Suppressor macrophage (primary cell): ENCODE results near the gene OAF.

Source experiments
- DNase-seq, 4 experiments: peaks; one replicate each; pipeline ENCODE4 v3.0.0-alpha.2; 2020 to 2022

The OAF gene

GRCh38 chr11:120223793-120224192 is 13.0 kb downstream of the OAF start:
- DNase-seq = peak in 1 of 4 experiments; percentile 36

GRCh38 chr11:120224361-120224760 is 13.5 kb downstream of the OAF start:
- peak in 1 of 4 experiments; percentile 20 for DNase-seq

DNA sequence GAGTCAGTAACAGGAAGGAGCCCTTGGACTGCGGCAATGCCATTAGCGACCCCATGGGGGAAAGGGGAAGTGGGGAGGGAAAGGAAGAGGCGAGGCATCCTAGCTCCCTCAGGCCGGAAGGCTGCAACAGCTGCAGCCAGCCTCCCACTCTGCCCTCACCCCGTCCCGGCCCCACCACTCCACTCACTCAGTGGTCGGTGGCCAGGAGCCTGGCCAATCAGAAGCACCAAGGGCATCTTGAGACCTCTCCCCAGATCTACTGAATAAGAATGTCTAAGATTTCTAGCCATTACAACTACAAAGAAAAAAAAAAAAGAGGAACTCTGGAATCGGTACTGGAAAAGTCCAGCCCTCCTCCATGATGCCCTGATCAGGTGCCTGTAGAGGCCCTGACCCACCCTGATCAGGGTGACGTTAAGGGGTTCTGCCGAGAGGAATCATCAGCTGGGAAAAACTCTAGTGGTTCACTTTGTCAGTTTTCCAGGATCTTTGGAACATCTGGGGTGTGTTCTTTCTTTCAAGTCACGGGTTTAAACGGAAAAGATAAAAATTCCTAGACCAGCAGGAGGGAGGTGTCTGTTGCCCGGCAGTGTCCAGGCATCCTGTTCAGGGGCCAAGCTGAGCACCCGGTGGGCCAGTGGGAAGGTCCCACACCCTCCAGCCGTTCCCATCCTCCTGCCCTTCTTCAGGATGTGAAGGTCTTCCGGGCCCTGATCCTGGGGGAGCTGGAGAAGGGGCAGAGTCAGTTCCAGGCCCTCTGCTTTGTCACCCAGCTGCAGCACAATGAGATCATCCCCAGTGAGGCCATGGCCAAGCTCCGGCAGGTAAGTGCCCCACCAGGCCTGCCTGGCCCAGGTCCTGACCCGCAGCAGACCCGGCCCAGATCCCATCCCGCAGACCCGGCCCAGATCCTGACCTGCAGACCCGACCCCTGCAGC is 14.4 kb downstream of the OAF start:
- DNase-seq = peak; percentile 74 to 89 (median 85)

DNA sequence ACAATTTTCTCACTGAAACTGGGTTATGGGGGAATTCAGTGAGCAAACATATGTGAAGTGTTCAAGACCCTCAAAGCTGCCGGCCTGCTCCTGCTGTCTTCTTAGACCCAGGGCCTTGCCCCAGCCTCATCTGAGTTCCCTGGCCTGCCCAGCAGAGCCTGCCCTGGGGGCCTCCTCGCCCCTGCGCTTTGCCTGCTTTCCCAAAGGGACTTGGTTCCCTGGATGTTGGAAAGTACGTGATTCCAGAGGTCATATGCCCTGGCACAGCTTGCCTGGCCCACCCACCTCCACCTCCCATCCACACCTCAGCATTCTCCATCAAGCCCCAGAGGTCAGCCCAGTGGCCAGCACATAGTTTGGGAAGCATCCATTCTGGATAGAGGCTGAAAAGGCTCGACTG is 15.4 kb downstream of the OAF start:
- no peak for DNase-seq

DNA sequence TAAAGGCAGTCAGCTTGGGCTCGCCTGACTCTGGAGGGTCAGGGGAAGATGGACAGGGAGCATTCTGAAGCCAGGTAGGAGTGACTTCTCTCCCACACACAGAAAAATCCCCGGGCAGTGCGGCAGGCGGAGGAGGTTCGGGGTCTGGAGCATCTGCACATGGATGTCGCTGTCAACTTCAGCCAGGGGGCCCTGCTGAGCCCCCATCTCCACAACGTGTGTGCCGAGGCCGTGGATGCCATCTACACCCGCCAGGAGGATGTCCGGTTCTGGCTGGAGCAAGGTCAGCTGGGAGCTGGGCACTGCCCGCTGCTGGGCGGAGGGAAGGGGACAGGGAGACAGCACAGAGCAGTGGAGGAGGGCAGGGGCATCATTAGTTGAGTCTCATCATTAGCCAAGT is 15.9 kb downstream of the OAF start:
- DNase-seq = no peak

- DNase-seq = peak in 2 of 4 experiments; percentile 17 to 41
Measured at GRCh38 chr11:120227228-120227852, 16.5 kb downstream of the OAF start.

DNA sequence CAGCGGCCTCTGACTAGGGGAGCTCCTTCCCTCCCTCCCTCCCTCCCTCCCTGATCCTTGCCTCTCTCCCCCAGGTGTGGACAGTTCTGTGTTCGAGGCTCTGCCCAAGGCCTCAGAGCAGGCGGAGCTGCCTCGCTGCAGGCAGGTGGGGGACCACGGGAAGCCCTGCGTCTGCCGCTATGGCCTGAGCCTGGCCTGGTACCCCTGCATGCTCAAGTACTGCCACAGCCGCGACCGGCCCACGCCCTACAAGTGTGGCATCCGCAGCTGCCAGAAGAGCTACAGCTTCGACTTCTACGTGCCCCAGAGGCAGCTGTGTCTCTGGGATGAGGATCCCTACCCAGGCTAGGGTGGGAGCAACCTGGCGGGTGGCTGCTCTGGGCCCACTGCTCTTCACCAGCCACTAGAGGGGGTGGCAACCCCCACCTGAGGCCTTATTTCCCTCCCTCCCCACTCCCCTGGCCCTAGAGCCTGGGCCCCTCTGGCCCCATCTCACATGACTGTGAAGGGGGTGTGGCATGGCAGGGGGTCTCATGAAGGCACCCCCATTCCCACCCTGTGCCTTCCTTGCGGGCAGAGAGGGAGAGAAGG is 18.1 kb downstream of the OAF start:
- no peak for DNase-seq

GRCh38 chr11:120229451-120230424 is 18.9 kb downstream of the OAF start:
- peak; percentile 59 to 69 (median 66) for DNase-seq

DNA sequence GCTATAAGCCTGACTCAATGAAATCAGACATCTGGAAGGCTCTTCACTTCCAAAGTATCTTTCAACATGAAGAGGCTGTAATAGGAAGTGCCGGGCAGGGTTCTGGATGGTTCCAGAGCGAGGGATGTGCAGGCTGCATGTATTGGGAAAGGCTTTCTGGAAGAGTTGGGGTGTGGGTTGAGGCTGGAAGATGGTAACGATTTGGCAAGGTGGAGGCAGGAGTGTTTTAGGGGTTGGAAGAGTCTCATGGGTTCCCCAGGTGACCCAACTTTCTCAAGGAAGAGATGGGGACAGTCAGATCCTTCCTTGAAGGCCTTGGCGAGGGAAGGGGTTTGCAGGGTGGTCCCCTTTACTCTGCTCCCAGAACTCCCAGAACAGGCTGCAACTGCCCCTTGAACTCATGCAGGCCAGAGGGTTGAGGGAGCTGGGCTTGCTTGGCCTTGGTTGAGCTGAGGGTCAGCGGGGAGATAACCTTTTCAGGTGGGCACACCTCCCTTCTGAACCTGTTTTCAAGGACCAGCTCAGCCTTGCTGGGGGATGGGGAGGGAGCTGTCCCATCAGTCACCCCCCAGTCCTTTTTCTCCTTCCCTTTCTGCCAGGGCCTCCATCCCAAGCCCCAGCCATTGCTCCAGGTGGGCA is 19.7 kb downstream of the OAF start:
- no peak for DNase-seq

DNA sequence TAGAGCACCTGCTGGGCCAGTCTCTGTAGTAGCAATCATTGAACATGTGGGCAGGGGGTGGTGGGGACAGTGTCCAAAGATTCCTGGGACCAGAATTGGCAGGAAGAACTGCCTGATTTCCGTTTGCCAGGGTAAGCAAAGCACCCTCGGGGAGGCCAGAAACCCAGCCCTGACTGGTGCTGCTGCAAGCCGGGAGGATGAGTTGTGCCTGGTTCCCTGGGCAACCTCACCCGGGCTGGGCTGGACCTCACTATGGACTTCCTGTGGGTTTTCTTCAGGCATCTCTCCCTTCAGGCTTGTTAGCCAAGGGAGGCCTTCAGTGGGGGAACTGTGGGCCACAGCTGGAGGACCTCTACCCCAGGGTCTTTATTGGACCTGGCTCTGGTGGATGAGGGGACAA is 21.1 kb downstream of the OAF start:
- no peak for DNase-seq

DNA sequence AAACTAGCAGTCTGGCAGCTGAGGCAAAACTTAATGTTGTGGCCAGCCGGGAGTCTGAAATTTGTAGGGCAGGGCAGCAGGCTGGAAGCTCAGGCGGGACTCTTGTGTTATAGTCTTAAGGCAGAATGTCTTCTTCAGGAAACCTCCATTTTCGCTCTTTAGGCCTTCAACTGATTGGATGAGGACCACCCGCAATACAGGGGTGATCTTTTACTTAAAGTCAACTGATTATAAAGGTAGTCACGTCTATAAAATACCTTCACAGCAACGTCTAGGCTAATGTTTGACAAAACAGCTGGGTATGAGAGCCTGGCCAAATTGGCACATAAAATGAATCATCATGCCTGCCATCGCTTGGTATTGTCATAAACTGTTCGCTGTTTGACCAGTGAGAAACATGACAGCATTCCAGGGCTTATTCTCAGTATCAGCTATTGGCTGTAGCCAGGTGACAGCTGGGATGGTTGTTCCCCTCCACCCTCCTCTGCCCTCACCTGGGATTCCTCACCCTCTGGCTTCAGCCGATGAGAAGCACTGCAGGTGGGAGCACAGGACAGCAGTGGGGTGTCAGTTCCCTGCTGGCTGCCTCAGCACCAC is 22.5 kb downstream of the OAF start:
- DNase-seq = no peak

DNA sequence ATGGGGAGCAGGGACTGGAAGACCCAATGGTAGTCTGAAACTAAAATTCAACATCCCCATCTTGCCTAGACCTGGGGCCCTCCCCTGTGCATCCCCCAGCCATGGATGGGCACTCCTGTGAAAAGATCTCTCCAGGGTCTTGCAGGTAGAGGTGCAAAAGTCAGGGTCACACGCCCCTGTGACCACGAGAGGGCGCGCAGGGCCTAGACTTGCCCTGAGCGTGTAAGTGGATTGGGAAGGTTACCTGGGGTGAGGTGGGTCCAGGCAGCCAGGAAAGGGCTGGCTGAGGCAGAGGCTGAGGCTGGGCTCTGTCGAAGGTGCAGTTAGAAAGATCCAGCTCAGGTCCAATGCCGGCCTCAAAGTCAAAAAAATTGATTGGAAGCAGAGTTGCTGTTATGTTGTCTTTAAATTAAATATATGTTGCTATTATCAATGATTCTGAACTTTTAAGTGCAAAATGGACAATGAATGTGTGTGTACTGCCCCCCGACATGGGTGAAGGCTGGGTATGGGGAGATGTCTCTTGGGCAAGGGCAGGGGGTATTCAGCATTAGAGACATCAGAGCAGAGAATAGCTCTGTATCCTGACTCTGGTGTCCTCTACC is 24.3 kb downstream of the OAF start:
- peak; percentile 52 to 75 (median 54) for DNase-seq

DNA sequence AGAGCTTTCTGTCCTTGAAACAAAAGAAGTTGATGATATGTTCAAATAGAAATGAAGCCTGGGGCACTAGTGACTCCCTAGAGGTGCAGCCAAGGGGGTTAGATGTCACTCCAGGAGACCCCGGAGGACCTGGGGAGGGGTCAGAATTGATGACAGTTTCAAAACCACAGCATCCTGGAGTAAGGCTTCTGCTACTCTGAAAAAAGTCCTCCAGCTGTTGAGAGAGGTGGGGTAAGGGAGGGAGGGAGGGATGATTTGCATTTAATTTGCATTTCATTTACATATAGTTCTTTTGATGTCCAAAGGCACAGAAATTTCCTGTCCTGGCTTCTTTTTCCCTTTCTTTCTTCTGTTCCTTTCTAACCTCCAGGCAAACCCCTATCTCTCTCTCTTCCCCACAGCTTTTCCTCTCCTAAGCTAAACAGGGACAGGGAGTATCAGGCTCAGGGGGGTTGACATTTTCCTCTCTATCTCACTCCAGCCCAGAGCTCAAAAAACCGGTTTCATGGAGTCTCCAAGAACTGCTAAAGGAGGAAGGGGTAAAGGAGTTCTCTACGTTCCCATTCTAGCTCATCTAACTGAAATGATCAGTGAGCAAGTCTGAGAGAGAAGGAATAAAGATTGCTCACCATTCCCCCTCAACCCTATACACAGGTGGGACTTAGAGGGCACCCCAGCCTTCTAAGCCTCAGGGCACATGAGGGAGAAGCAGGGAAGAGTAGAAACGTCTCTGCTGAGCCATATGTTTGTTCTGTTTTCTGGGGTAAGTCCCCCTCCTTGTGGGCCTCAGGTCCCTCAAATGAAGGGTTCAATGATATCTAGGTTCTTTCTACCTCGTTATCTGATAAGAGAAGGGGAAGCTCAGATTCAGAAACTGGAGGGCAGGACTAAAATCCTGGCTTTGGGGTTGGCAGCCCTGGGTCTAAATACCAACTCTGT is 25.6 kb downstream of the OAF start:
- DNase-seq = no peak

- no peak for DNase-seq
Measured at GRCh38 chr11:120238968-120239620, 28.3 kb downstream of the OAF start.

DNA sequence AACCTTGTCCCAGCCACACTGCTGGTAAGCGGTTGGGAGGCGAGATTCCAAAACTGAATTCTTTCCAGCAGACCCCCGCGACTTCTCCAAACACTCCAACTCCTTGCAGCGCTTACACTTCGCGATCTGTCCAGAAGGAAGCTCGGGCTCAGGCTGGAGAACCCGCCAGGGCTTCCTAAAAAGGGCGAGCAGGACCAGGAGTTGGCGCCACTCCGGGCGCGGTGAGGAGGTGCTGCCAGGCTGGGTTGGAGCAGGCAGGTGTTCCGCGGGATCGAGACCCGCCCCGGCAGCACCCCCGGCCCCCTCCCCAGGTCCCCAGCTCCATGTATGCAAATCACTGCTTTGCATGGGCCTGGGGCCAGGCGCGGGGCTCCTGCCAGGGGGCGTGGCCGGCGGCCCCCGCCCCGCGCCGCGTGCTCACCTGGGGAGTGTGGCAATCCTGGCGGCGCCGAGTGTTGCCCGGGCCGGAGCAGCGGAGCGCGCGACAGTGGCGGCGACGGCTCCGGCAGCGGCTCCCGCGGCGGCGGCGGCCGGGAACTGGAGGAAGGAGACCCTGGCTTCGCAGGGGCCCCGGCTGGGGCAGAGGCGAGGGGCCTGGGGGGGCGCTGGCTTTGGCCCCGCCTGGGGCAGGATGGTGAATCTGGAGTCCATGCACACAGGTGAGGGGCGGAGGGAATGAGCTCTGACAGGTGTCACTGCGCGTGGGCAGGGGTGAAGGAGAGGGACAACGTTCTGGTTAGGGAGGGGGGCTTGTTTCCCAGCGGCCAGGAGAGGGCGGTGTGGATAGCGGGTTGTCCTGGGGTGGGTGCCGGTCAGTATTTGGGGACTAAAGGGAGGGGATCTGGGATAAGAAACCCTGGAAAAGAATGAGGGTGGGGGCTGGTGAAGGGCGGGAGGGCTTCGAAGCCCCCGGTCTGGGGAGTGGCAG is 29.1 kb downstream of the OAF start, which contains the start of gene POU2F3:
Gene POU2F3, plus strand, starts transcription at position 428 of the 928 bp plus-strand sequence. Its CDS starts 204 bp downstream, at position 632.
- no peak for DNase-seq

- DNase-seq = no peak
Measured at GRCh38 chr11:120240866-120241265, 30.0 kb downstream of the OAF start.

DNA sequence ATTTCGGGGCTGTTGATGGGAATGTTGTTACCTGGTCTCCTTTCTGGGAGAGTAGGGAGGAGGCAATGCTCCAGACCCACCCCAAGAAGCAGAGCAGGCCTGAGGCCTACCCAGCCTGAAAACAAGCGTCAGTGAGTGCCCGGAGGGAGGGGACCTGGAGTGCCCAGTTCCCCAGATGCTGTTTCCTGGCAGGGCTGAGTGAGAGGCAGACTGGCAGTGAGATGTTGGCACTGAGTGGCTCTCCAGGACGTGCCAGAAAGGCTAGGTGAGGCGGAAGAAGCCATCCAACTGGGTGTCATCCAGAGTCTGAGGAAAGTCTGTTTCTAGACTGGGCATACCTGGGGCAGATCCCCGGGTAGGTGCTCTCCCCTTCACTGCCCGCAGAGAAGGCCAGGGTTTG is 30.4 kb downstream of the OAF start:
- no peak for DNase-seq

GRCh38 chr11:120243221-120243620 is 32.4 kb downstream of the OAF start:
- no peak for DNase-seq
